Neural cell (in vitro differentiated cells): ENCODE measurements around the gene MEAK7. TPM values are rescaled to one million over a fixed set of nuclear protein-coding genes. Genes with fewer than 3 reads are reported as not detected.
"Not testable (repeated sequence)": the region's sequence is repeated elsewhere in the genome, so short reads cannot be mapped to it uniquely, and the experiment has no call there.

Experiments
- H2AFZ ChIP-seq: fragments of 200-600, 300-800 bp; sonication (generic), shearing (Covaris generic); 2 replicates; pipeline ENCODE4 v1.6.0; 2014; ENCODE audit warnings: low read depth, mild to moderate bottlenecking, antibody characterized with exemption, low read length, moderate library complexity
- H3F3A ChIP-seq: fragments of 200-600 bp; shearing (Covaris generic); 2 replicates; pipeline ENCODE4 v1.6.1; 2016; ENCODE audit warnings: mild to moderate bottlenecking, moderate library complexity, mixed read lengths, antibody characterized with exemption, low read length; ENCODE audit not compliant: insufficient read depth, poor library complexity, severe bottlenecking
- H3K27ac ChIP-seq: fragments of 200-600, 300-800 bp; sonication (generic), shearing (Covaris generic); 2 replicates; pipeline ENCODE4 v1.5.1; 2014; ENCODE audit warnings: mild to moderate bottlenecking, low read length, moderate library complexity
- H3K27me3 ChIP-seq: fragments of 300-800, 200-600 bp; sonication (generic), shearing (Covaris generic); 2 replicates; pipeline ENCODE4 v1.6.0; 2014; ENCODE audit warnings: mild to moderate bottlenecking, low read depth, low read length, moderate library complexity; ENCODE audit not compliant: insufficient read depth
- H3K36me3 ChIP-seq: fragments of 300-800, 200-600 bp; sonication (generic), shearing (Covaris generic); 2 replicates; pipeline ENCODE4 v1.5.1; 2014; ENCODE audit warnings: mild to moderate bottlenecking, antibody characterized with exemption, low read length, moderate library complexity; ENCODE audit not compliant: insufficient read depth
- H3K4me2 ChIP-seq: fragments of 300-800, 200-600 bp; sonication (generic), shearing (Covaris generic); 2 replicates; pipeline ENCODE4 v1.6.0; 2014; ENCODE audit warnings: mild to moderate bottlenecking, low read length
- H3K4me3 ChIP-seq: fragments of 300-800, 200-600 bp; sonication (generic), shearing (Covaris generic); 2 replicates; pipeline ENCODE4 v1.5.1; 2014; ENCODE audit warnings: mild to moderate bottlenecking, low read length, moderate library complexity
- H3K79me2 ChIP-seq: fragments of 200-600 bp; shearing (Covaris generic); replicated peaks from 2 replicates; pipeline ENCODE4 v1.6.0; 2014; ENCODE audit warnings: mild to moderate bottlenecking, low read length, moderate library complexity; ENCODE audit not compliant: insufficient read depth
- H3K9ac ChIP-seq: fragments of 300-800, 200-600 bp; sonication (generic), shearing (Covaris generic); 2 replicates; pipeline ENCODE4 v1.6.1; 2016; ENCODE audit warnings: mild to moderate bottlenecking, low read length, mixed read lengths
- H3K9me2 ChIP-seq: fragments of 200-600 bp; shearing (Covaris generic); 2 replicates; pipeline ENCODE4 v1.6.1; 2016; ENCODE audit warnings: mild to moderate bottlenecking, low read length, mixed read lengths; ENCODE audit not compliant: insufficient read depth
- H3K9me3 ChIP-seq: fragments of 200-600, 300-800 bp; sonication (generic), shearing (Covaris generic); 2 replicates; pipeline ENCODE4 v1.6.1; 2016; ENCODE audit warnings: mild to moderate bottlenecking, mixed run types, low read length, moderate library complexity, mixed read lengths
- H4K20me1 ChIP-seq: fragments of 200-600 bp; shearing (Covaris generic); 2 replicates; pipeline ENCODE4 v1.6.1; 2016; ENCODE audit warnings: mild to moderate bottlenecking, mixed run types; ENCODE audit not compliant: insufficient read depth
- EP300 ChIP-seq: fragments of 450-650 bp; conservative IDR thresholded peaks from 2 replicates; pipeline ENCODE4 v1.6.1; 2014; ENCODE audit warnings: antibody characterized with exemption, mild to moderate bottlenecking, moderate library complexity; ENCODE audit not compliant: poor library complexity, severe bottlenecking
- EZH2 ChIP-seq: fragments of 200-600, 300-800 bp; shearing (Covaris generic), sonication (generic); IDR thresholded peaks from 2 replicates; pipeline ENCODE4 v1.6.1; 2014; ENCODE audit warnings: antibody characterized with exemption, low read length, borderline replicate concordance, mild to moderate bottlenecking; ENCODE audit not compliant: insufficient read depth, poor library complexity, severe bottlenecking
- MXI1 ChIP-seq: fragments of 450-650 bp; conservative IDR thresholded peaks from 2 replicates; pipeline ENCODE4 v1.6.1; 2014; ENCODE audit warnings: antibody characterized with exemption, mild to moderate bottlenecking; ENCODE audit not compliant: poor library complexity, severe bottlenecking
- POLR2AphosphoS5 ChIP-seq: IDR thresholded peaks from 2 replicates; pipeline ENCODE4 v1.6.1; 2012
- RAD21 ChIP-seq: fragments of 450-650 bp; conservative IDR thresholded peaks from 2 replicates; pipeline ENCODE4 v1.6.1; 2014; ENCODE audit warnings: antibody characterized with exemption, mild to moderate bottlenecking, moderate library complexity
- SMC3 ChIP-seq: fragments of 450-650 bp; conservative IDR thresholded peaks from 2 replicates; pipeline ENCODE4 v1.6.1; 2014; ENCODE audit warnings: antibody characterized with exemption, mild to moderate bottlenecking, moderate library complexity; ENCODE audit not compliant: poor library complexity
- TAF1 ChIP-seq: IDR thresholded peaks from 2 replicates; pipeline ENCODE4 v1.6.1; 2012; ENCODE audit warnings: low read depth
- polyA plus RNA-seq: library from polyadenylated mRNA; depleted of rRNA; stranded (reverse); fragments of >200 nt; gene quantifications from 2 replicates; pipeline ENCODE4 v1.2.3, GENCODE V29; 2014
- TF ChIP-seq, protein P1 (sequence below): fragments of 450-650 bp; IDR thresholded peaks from 2 replicates; pipeline ENCODE4 v1.5.1; 2014; ENCODE audit warnings: antibody characterized with exemption, mild to moderate bottlenecking, moderate library complexity; ENCODE audit not compliant: poor library complexity, severe bottlenecking
- TF ChIP-seq, protein P2 (sequence below): IDR thresholded peaks from 2 replicates; pipeline ENCODE4 v1.6.1; 2012; ENCODE audit warnings: borderline replicate concordance

Gene MEAK7
- polyA plus RNA-seq, 1 donor from 2014 or later: 12.4 TPM

DNA sequence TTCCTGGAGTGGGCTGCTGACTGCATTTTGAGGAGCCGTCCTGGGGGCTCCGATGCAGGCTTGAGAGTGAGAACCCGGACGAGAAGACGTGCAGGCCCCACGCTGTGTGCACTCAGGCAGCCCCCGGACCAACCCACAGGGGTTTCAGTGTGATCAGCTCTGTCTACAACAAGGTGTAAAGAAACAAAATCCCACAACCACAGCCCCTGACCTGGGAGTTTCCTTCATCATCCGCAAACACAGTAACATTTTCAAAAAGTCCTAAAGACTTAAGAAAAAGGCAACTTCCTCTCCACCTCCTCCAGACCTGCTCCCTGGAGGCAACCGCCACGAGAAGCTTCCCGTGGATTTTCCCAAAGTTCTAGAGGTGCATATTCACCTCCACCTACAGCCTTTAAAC is 15.4 kb upstream of the MEAK7 start:
- Histone ChIP-seq H3K4me3 (no peak overlapping the region), H3K9me2 (no peaks in the 10 kb centered on the region), H4K20me1 (no peaks in the 10 kb centered on the region), H3K27me3 (no peaks in the 10 kb centered on the region), H3K27ac (no peak overlapping the region), H3K9me3 (no peaks in the 10 kb centered on the region), H2AFZ (no peak overlapping the region), H3F3A (no peaks in the 10 kb centered on the region), H3K4me2 (no peak overlapping the region), H3K9ac (no peak overlapping the region), H3K79me2 (no peaks in the 10 kb centered on the region), H3K36me3 (no peaks in the 10 kb centered on the region)
- TF ChIP-seq MXI1 (no peak), EP300 (no peak), SMC3 (no peak), EZH2 (no peak), TAF1 (no peak), RAD21 (no peak), POLR2AphosphoS5 (no peak)
- TF ChIP-seq, protein P1, sequence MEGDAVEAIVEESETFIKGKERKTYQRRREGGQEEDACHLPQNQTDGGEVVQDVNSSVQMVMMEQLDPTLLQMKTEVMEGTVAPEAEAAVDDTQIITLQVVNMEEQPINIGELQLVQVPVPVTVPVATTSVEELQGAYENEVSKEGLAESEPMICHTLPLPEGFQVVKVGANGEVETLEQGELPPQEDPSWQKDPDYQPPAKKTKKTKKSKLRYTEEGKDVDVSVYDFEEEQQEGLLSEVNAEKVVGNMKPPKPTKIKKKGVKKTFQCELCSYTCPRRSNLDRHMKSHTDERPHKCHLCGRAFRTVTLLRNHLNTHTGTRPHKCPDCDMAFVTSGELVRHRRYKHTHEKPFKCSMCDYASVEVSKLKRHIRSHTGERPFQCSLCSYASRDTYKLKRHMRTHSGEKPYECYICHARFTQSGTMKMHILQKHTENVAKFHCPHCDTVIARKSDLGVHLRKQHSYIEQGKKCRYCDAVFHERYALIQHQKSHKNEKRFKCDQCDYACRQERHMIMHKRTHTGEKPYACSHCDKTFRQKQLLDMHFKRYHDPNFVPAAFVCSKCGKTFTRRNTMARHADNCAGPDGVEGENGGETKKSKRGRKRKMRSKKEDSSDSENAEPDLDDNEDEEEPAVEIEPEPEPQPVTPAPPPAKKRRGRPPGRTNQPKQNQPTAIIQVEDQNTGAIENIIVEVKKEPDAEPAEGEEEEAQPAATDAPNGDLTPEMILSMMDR: no peak
- TF ChIP-seq, protein P2, sequence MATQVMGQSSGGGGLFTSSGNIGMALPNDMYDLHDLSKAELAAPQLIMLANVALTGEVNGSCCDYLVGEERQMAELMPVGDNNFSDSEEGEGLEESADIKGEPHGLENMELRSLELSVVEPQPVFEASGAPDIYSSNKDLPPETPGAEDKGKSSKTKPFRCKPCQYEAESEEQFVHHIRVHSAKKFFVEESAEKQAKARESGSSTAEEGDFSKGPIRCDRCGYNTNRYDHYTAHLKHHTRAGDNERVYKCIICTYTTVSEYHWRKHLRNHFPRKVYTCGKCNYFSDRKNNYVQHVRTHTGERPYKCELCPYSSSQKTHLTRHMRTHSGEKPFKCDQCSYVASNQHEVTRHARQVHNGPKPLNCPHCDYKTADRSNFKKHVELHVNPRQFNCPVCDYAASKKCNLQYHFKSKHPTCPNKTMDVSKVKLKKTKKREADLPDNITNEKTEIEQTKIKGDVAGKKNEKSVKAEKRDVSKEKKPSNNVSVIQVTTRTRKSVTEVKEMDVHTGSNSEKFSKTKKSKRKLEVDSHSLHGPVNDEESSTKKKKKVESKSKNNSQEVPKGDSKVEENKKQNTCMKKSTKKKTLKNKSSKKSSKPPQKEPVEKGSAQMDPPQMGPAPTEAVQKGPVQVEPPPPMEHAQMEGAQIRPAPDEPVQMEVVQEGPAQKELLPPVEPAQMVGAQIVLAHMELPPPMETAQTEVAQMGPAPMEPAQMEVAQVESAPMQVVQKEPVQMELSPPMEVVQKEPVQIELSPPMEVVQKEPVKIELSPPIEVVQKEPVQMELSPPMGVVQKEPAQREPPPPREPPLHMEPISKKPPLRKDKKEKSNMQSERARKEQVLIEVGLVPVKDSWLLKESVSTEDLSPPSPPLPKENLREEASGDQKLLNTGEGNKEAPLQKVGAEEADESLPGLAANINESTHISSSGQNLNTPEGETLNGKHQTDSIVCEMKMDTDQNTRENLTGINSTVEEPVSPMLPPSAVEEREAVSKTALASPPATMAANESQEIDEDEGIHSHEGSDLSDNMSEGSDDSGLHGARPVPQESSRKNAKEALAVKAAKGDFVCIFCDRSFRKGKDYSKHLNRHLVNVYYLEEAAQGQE: no peak

DNA sequence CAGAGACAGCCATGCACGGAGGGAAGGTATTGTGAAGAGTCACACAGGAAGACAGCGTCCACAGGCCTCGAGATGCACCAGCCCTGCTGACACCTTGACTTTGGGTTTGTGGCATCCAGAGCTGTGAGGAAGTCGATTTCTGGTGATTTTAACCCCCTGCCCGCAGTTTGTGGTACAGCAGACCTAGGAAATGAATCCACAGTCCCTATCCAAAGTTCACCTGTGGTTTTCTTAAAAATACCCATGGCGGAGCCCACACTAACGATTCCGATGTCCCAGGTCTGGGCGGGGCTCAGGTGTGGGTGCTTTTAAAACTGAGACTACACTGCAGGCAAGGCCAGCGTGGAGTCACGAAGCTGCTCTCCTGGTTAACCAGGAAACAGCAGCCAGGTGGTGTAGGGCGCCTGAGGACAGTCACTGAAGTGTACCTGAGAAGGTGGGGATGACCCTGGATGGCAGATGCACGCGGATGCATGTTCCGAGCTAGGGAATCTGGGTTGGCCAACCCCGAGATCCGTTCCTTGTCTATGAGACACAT is 14.4 kb upstream of the MEAK7 start:
- H3K79me2 ChIP-seq: no peaks in the 10 kb centered on the region
- no peaks in the 10 kb centered on the region for H3K36me3 ChIP-seq
- H2AFZ ChIP-seq: no peak overlapping the region
- H3K27me3 ChIP-seq: no peaks in the 10 kb centered on the region
- H3K4me3 ChIP-seq: no peak overlapping the region
- H3K4me2 ChIP-seq: no peak overlapping the region
- no peaks in the 10 kb centered on the region for H3F3A ChIP-seq
- no peaks in the 10 kb centered on the region for H4K20me1 ChIP-seq
- H3K9me2 ChIP-seq: no peaks in the 10 kb centered on the region
- TF ChIP-seq EZH2 (no peak), SMC3 (no peak), POLR2AphosphoS5 (no peak), MXI1 (no peak), EP300 (no peak), RAD21 (no peak)
- TF ChIP-seq, protein P2: no peak
- TF ChIP-seq, protein P1: no peak
- H3K27ac ChIP-seq: no peak overlapping the region
- H3K9ac ChIP-seq: no peak overlapping the region
- H3K9me3 ChIP-seq: no peaks in the 10 kb centered on the region

DNA sequence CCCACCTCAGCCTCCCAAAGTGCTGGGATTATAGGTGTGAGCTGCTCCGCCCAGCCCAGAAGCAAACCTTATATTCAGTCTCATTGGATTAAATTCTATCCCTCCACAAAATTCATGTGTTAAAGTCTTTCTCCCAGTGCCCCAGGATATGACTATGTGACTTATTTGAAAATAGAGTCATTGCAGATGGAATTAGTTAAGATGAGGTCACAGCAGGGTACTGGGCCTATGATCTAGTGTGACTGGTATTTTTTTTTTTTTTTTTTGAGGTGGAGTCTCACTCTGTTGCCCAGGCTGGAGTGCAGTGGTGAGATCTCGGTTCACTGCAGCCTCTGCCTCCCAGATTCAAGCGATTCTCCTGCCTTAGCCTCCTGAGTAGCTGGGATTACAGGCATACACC is 13.8 kb upstream of the MEAK7 start:
- not testable (repeated sequence) for H3K36me3 ChIP-seq, H2AFZ ChIP-seq, H3K27me3 ChIP-seq, H4K20me1 ChIP-seq, H3K9me3 ChIP-seq, H3K27ac ChIP-seq, H3K4me2 ChIP-seq, H3K79me2 ChIP-seq, H3F3A ChIP-seq, H3K4me3 ChIP-seq, H3K9me2 ChIP-seq, H3K9ac ChIP-seq
